ENCODE results near the gene PHAX. TPM values are rescaled to one million over a fixed set of nuclear protein-coding genes. Genes with fewer than 3 reads are reported as not detected.

The PHAX gene
- total and polyA plus RNA-seq, 10 of the 15 experiments (the other 5 are each of a cell fraction or from before 2014, with no cell fraction given): 28.2 to 88.7 (median 60.3) TPM

GRCh38 chr5:126600631-126601511, at the start of gene PHAX (continued):
- TF ChIP-seq CUX1 (IDR thresholded peaks at IDR 0.05; ENCODE audit: insufficient replicate concordance, low read depth, low read length) (no peak), IRF4 (IDR thresholded peaks at IDR 0.05; ENCODE audit: low read depth, low read length) (0 out of 2 replicates have a peak, but pooled peaks have one; percentile 8), SPI1 (IDR thresholded peaks at IDR 0.05; ENCODE audit: borderline replicate concordance, insufficient read depth, low read depth, low read length) (no peak), SMC3 (IDR thresholded peaks at IDR 0.05; ENCODE audit: borderline replicate concordance, low read length) (no peak), SIN3A (IDR thresholded peaks at IDR 0.05; ENCODE audit: low read depth, low read length) (no peak), MYB (IDR thresholded peaks at IDR 0.05; ENCODE audit: borderline replicate concordance, low read depth, low read length) (no peak), MEF2A (IDR thresholded peaks at IDR 0.05; ENCODE audit: insufficient read depth, low read depth, low read length) (no peak), BMI1 (IDR thresholded peaks at IDR 0.05; ENCODE audit: borderline replicate concordance) (no peak), CEBPZ (IDR thresholded peaks at IDR 0.05; ENCODE audit: low read depth, low read length) (no peak), FOS (IDR thresholded peaks at IDR 0.05; ENCODE audit: borderline replicate concordance, extremely low read depth, insufficient read length) (no peak), RAD21 (IDR thresholded peaks at IDR 0.05; ENCODE audit: insufficient read depth, low read depth, low read length) (0 out of 2 replicates have a peak, but pooled peaks have one; percentile 10), PAX8 (IDR thresholded peaks at IDR 0.05) (no peak), SUZ12 (IDR thresholded peaks at IDR 0.05; ENCODE audit: unreplicated experiment) (no peak), RB1 (IDR thresholded peaks at IDR 0.05; ENCODE audit: borderline replicate concordance) (peak; percentile 59; the same call in 1 of the 2 replicates), REST (IDR thresholded peaks at IDR 0.05; ENCODE audit: low read depth, low read length) (no peak; the same call in 1 of the 2 replicates)

Data from GM12878 (cell line).